Loucy (cell line): Measurements from ENCODE around the gene PADI6.

Source experiments
- H2AFZ ChIP-seq: fragments of 200-600 bp; sonication (generic); 2 replicates; pipeline ENCODE4 v1.6.0; 2016; ENCODE audit warnings: antibody characterized with exemption, mild to moderate bottlenecking, low read length, moderate library complexity
- H3F3A ChIP-seq: fragments of 200-600 bp; 2 replicates; pipeline ENCODE4 v1.6.0; 2016; ENCODE audit warnings: antibody characterized with exemption, low read depth, mild to moderate bottlenecking
- H3K27me3 ChIP-seq: fragments of 200-600 bp; sonication (generic); 2 replicates; pipeline ENCODE4 v1.6.1; 2014; ENCODE audit warnings: low read length, mild to moderate bottlenecking; ENCODE audit not compliant: insufficient read depth, poor library complexity, severe bottlenecking
- H3K36me3 ChIP-seq: fragments of 200-600 bp; sonication (generic); 2 replicates; pipeline ENCODE4 v1.6.1; 2016; ENCODE audit warnings: low read length; ENCODE audit not compliant: insufficient read depth
- H3K4me1 ChIP-seq: fragments of 200-600 bp; sonication (generic); 2 replicates; pipeline ENCODE4 v1.5.1; 2014; ENCODE audit warnings: low read length, mild to moderate bottlenecking; ENCODE audit not compliant: insufficient read depth, poor library complexity, severe bottlenecking
- H3K4me2 ChIP-seq: fragments of 200-600 bp; sonication (generic); 2 replicates; pipeline ENCODE4 v1.6.0; 2014; ENCODE audit warnings: antibody characterized with exemption, low read length, low read depth, mild to moderate bottlenecking; ENCODE audit not compliant: poor library complexity, severe bottlenecking
- H3K4me3 ChIP-seq: fragments of 200-600 bp; sonication (generic); 2 replicates; pipeline ENCODE4 v1.5.1; 2014; ENCODE audit warnings: low read length, mild to moderate bottlenecking, mixed read lengths; ENCODE audit not compliant: poor library complexity, severe bottlenecking
- H3K79me2 ChIP-seq: fragments of 200-600 bp; sonication (generic); 2 replicates; pipeline ENCODE4 v1.6.1; 2014; ENCODE audit warnings: low read length; ENCODE audit not compliant: insufficient read depth
- H3K9ac ChIP-seq: fragments of 200-600 bp; sonication (generic); 2 replicates; pipeline ENCODE4 v1.6.0; 2014; ENCODE audit warnings: mild to moderate bottlenecking, low read depth, low read length, moderate library complexity; ENCODE audit not compliant: poor library complexity, severe bottlenecking
- H3K9me2 ChIP-seq: fragments of 200-600 bp; sonication (generic); replicated peaks from 2 replicates; pipeline ENCODE4 v1.6.1; 2016; ENCODE audit warnings: low read depth, low read length, mixed read lengths
- H3K9me3 ChIP-seq: fragments of 200-600 bp; sonication (generic); 2 replicates; pipeline ENCODE4 v1.6.1; 2014; ENCODE audit warnings: mild to moderate bottlenecking, antibody characterized with exemption, low read length, low read depth; ENCODE audit not compliant: insufficient read depth
- H4K20me1 ChIP-seq: fragments of 200-600 bp; sonication (generic); 2 replicates; pipeline ENCODE4 v1.6.0; 2014; ENCODE audit warnings: antibody characterized with exemption, low read length, mild to moderate bottlenecking; ENCODE audit not compliant: insufficient read depth, poor library complexity, severe bottlenecking
- CTCF ChIP-seq: fragments of 200-600 bp; sonication (generic); conservative IDR thresholded peaks from 2 replicates; pipeline ENCODE4 v1.5.1; 2014; ENCODE audit warnings: mild to moderate bottlenecking, antibody characterized with exemption, low read length
- EZH2phosphoT487 ChIP-seq: fragments of 200-600 bp; IDR thresholded peaks from 2 replicates; pipeline ENCODE4 v1.6.1; 2018; ENCODE audit warnings: antibody characterized with exemption, mild to moderate bottlenecking, moderate library complexity, borderline replicate concordance

Gene PADI6

DNA sequence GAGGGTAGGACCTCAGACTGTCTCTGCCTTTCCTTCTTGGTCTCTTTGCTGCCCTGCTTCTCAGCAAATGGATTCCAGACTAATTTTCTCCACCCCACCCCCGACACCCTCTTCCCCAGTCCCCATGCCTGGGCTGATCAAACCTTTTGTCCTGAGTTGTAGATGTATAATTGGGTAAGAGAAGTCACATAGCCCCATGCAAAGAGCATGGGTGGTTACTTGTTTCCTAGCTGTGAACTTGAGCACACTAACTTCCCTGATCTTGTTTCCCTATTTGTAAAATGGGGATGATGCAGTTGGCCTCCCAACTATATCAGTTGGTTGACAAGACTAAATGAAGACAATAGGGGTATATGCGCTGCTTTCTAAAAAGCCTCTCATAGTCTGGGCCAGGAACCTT is 9.2 kb downstream of the PADI6 start:
- Histone ChIP-seq H3K4me2 (no peak overlapping the region), H3K4me1 (no peaks in the 10 kb centered on the region), H4K20me1 (no peaks in the 10 kb centered on the region), H3K9ac (no peak overlapping the region), H3F3A (no peaks in the 10 kb centered on the region), H3K4me3 (no peak overlapping the region), H3K9me2 (no peaks in the 10 kb centered on the region), H3K36me3 (no peaks in the 10 kb centered on the region), H3K9me3 (no peaks in the 10 kb centered on the region), H2AFZ (no peak overlapping the region), H3K79me2 (no peaks in the 10 kb centered on the region), H3K27me3 (no peaks in the 10 kb centered on the region)
- no peak for TF ChIP-seq EZH2phosphoT487
- TF ChIP-seq CTCF = no peak

GRCh38 chr1:17392199-17392740 is 20.3 kb downstream of the PADI6 start:
- no peak for TF ChIP-seq CTCF
- no peak for TF ChIP-seq EZH2phosphoT487
- H3K79me2 ChIP-seq = no peaks in the 10 kb centered on the region
- H3K9me3 ChIP-seq = no peaks in the 10 kb centered on the region
- no peaks in the 10 kb centered on the region for H3K27me3 ChIP-seq
- no peaks in the 10 kb centered on the region for H4K20me1 ChIP-seq
- no peak overlapping the region for H3K4me2 ChIP-seq
- H3K9me2 ChIP-seq = no peaks in the 10 kb centered on the region
- no peaks in the 10 kb centered on the region for H3F3A ChIP-seq
- no peak overlapping the region for H3K9ac ChIP-seq
- no peak overlapping the region for H2AFZ ChIP-seq
- no peaks in the 10 kb centered on the region for H3K36me3 ChIP-seq
- no peak overlapping the region for H3K4me3 ChIP-seq
- H3K4me1 ChIP-seq = no peaks in the 10 kb centered on the region

DNA sequence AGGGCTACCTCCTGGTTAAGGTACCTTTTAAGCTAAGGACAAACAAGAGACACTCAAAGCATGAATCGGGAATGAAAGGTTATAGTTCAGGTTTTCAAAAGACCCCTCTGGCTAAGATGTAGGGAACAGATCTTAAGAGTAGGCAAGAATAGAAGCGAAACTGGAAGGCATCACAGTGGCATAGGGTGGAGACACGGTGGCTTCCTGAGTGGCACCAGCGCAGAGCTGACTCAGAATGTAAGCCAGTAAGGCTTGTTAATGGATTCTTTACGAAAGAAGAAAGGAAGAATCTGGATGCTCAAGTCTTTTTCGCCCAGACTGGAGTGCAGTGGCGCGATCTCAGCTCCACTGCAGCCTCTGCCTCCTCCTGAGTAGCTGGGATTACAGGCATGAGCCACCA is 21.2 kb downstream of the PADI6 start:
- Histone ChIP-seq H3K27me3 (no peaks in the 10 kb centered on the region), H3K9ac (no peak overlapping the region), H3K9me2 (no peaks in the 10 kb centered on the region), H2AFZ (no peak overlapping the region), H3K4me2 (no peak overlapping the region), H3K79me2 (no peaks in the 10 kb centered on the region), H3K4me1 (no peaks in the 10 kb centered on the region), H4K20me1 (no peaks in the 10 kb centered on the region), H3F3A (no peaks in the 10 kb centered on the region), H3K36me3 (no peaks in the 10 kb centered on the region), H3K4me3 (no peak overlapping the region), H3K9me3 (no peaks in the 10 kb centered on the region)
- no peak for TF ChIP-seq EZH2phosphoT487
- no peak for TF ChIP-seq CTCF
